Measurements from ENCODE around the gene LMBR1L. TPM values are rescaled to one million over a fixed set of nuclear protein-coding genes. Genes with fewer than 3 reads are reported as not detected.

The LMBR1L gene
- total RNA-seq, 1 donor from 2014 or later, result 86.1 TPM

DNA sequence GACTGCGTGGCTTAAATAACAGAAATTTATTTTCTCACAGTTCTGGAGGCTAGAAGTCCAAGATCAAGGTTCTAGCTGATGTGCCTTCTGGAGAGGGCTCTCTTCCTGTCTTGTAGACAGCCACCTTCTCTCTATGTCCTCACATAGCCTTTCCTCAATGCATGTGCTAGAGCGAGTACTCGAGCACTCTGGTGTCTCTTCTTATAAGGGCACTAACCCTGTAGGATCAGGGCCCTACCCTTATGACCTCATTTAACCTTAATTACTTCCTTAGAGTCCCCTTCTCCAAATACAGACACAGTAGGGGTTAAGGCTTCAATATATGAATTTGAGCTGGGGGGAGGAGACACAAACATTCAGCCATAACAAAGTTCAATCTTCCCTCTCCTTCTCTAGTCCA is 26.2 kb downstream of the LMBR1L start:
- TF ChIP-seq, protein P1, sequence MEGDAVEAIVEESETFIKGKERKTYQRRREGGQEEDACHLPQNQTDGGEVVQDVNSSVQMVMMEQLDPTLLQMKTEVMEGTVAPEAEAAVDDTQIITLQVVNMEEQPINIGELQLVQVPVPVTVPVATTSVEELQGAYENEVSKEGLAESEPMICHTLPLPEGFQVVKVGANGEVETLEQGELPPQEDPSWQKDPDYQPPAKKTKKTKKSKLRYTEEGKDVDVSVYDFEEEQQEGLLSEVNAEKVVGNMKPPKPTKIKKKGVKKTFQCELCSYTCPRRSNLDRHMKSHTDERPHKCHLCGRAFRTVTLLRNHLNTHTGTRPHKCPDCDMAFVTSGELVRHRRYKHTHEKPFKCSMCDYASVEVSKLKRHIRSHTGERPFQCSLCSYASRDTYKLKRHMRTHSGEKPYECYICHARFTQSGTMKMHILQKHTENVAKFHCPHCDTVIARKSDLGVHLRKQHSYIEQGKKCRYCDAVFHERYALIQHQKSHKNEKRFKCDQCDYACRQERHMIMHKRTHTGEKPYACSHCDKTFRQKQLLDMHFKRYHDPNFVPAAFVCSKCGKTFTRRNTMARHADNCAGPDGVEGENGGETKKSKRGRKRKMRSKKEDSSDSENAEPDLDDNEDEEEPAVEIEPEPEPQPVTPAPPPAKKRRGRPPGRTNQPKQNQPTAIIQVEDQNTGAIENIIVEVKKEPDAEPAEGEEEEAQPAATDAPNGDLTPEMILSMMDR (IDR thresholded peaks at IDR 0.05), result no peak
- Mint-ChIP-seq H3K4me1 (ENCODE audit: unreplicated experiment) (peaks cover 10% of the 10 kb centered on the region), H3K27ac (ENCODE audit: unreplicated experiment) (no peak overlapping the region), H3K36me3 (ENCODE audit: unreplicated experiment) (no peaks in the 10 kb centered on the region), H3K9me3 (ENCODE audit: unreplicated experiment) (no peaks in the 10 kb centered on the region), H3K27me3 (ENCODE audit: unreplicated experiment) (peaks cover 12% of the 10 kb centered on the region), H3K4me3 (ENCODE audit: unreplicated experiment) (no peak overlapping the region)
- no peak for DNase-seq (ENCODE audit: extremely low spot score, unreplicated experiment)

DNA sequence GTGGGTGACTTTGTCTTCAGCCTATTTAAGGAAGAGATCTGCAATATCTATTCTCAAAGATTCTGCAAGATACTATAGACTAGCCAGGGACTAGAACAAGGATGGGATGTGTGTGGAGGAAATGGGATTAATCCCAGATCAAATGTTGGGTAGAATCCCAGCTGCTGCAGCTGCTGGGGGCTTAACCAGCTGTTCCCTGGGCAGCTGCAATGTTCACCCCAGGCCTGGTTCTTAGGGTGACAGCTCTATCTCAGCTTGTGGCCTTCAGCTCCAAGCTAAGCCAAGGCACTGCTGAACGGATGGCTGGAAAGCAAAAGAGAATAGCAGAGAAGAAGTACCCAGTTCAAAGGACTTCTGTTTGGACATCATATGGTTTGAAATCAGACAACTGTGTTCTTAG is 30.9 kb downstream of the LMBR1L start:
- H3K4me3 Mint-ChIP-seq (ENCODE audit: unreplicated experiment), result no peak overlapping the region
- no peaks in the 10 kb centered on the region for H3K4me1 Mint-ChIP-seq (ENCODE audit: unreplicated experiment)
- TF ChIP-seq, protein P1 (IDR thresholded peaks at IDR 0.05), result no peak
- H3K9me3 Mint-ChIP-seq (ENCODE audit: unreplicated experiment), result no peaks in the 10 kb centered on the region
- peaks cover 18% of the 10 kb centered on the region for H3K27me3 Mint-ChIP-seq (ENCODE audit: unreplicated experiment)
- no peaks in the 10 kb centered on the region for H3K36me3 Mint-ChIP-seq (ENCODE audit: unreplicated experiment)
- no peak overlapping the region for H3K27ac Mint-ChIP-seq (ENCODE audit: unreplicated experiment)
- no peak for DNase-seq (ENCODE audit: extremely low spot score, unreplicated experiment)

DNA sequence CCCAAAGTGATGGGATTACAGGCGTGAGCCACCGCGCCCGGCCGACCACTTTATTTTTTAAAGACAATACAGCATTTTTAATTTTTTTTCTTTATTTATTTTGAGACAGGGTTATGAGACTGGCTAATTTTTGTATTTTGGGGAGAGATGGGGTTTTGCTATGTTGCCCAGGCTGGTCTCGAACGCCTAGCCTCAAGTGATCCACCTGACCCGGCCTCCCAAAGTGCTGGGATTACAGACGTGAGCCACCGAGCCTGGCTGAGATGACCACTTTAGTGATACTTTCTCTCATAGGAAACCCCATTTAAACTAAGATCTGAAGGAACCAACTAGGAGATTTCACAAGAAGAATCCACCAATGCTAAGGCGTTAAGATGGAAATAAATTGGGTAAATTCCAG is 39.7 kb downstream of the LMBR1L start:
- H3K27ac Mint-ChIP-seq (ENCODE audit: unreplicated experiment), result no peak overlapping the region
- no peaks in the 10 kb centered on the region for H3K27me3 Mint-ChIP-seq (ENCODE audit: unreplicated experiment)
- TF ChIP-seq, protein P1 (IDR thresholded peaks at IDR 0.05), result no peak
- H3K4me1 Mint-ChIP-seq (ENCODE audit: unreplicated experiment), result peaks cover 17% of the 10 kb centered on the region
- H3K36me3 Mint-ChIP-seq (ENCODE audit: unreplicated experiment), result no peaks in the 10 kb centered on the region
- H3K4me3 Mint-ChIP-seq (ENCODE audit: unreplicated experiment), result no peak overlapping the region
- no peak for DNase-seq (ENCODE audit: extremely low spot score, unreplicated experiment)
- no peaks in the 10 kb centered on the region for H3K9me3 Mint-ChIP-seq (ENCODE audit: unreplicated experiment)

DNA sequence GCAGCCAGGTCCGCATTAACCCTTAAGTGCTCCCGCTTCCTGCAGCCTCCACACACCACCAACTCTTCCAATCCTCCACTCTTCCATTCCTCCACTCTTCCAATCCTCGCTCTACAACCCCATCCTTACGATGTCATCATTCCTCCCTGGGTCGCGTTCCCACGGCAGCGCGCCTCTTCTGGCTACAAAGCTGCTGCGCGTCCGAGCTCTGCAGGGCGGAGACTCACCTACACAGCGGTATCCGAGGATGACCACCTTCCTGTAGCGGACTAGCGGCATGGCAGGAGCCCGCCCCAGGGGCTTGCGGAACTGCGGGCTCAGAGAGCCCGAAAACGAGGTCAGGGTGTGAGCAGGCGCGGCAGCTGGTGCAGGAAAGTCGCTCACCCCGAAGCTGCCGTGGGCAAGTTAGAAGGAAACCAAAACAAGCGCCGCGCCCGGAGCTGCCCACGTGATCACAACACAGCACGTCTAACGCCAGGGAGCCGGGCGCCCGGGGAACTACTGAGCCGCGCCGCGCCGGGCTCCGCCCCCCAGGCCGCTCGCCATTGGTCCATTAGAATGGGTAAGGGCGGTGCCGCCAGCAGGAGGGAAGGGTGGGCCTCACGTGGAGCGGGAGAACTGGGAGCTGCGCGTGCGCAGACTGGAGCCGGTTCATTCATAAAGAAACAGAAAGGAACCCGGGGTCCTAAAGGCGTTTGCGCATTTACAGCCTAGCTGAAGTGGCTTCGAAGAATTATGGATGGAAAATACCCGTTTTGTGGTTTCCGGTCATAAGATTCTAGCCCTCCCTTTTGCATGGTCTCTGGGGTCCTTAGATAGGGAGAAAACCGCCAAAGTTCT is 40.9 kb downstream of the LMBR1L start, which contains the start of gene RHEBL1:
Gene RHEBL1, minus strand, starts transcription at position 473 of the 840 bp plus-strand sequence. Its CDS starts 194 bp downstream, at position 279.
- peak; percentile 99 for DNase-seq (ENCODE audit: extremely low spot score, unreplicated experiment)
- peak within 1 kb of the TSS; percentile 97 for H3K4me3 Mint-ChIP-seq (ENCODE audit: unreplicated experiment)
- no peaks in the 10 kb centered on the region for H3K27me3 Mint-ChIP-seq (ENCODE audit: unreplicated experiment)
- H3K36me3 Mint-ChIP-seq (ENCODE audit: unreplicated experiment), result no peaks in the 10 kb centered on the region
- H3K9me3 Mint-ChIP-seq (ENCODE audit: unreplicated experiment), result no peaks in the 10 kb centered on the region
- H3K4me1 Mint-ChIP-seq (ENCODE audit: unreplicated experiment), result peaks cover 17% of the 10 kb centered on the region
- TF ChIP-seq, protein P1 (IDR thresholded peaks at IDR 0.05), result no peak
- H3K27ac Mint-ChIP-seq (ENCODE audit: unreplicated experiment), result peak within 1 kb of the TSS; percentile 80

DNA sequence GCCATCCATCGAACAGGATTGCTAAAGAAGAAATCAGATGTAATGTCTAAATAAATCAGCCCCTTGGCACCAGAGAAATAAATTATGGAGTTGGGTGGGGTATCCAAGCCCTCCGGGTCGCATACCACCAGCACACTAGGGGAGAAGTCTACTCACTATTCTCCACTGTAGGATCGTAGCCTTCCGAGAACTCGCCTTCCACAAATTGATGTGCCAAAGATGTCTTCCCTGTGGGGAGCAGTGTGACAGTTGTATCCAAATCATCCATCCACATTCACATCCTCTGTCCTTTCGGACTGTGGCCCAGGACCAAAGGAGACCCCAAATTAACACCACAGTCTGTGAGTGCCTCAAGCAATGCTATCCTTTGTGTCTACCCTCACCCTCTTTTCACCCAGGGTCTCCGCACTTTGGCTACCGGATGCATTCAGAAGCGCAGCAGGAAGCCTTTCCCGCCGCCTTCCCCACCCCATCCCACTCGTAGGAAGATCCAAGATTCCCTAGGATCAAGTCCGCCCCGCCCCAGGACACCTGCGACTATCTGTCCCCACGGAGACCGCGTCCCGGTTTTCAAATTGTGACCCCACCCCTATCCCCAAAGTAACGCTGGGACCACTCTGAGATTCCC is 41.7 kb downstream of the LMBR1L start:
- peak overlapping the region; percentile 97 for H3K4me3 Mint-ChIP-seq (ENCODE audit: unreplicated experiment)
- H3K27me3 Mint-ChIP-seq (ENCODE audit: unreplicated experiment), result no peaks in the 10 kb centered on the region
- no peak for DNase-seq (ENCODE audit: extremely low spot score, unreplicated experiment)
- H3K36me3 Mint-ChIP-seq (ENCODE audit: unreplicated experiment), result no peaks in the 10 kb centered on the region
- H3K4me1 Mint-ChIP-seq (ENCODE audit: unreplicated experiment), result peaks cover 18% of the 10 kb centered on the region
- peak overlapping the region; percentile 80 for H3K27ac Mint-ChIP-seq (ENCODE audit: unreplicated experiment)
- no peaks in the 10 kb centered on the region for H3K9me3 Mint-ChIP-seq (ENCODE audit: unreplicated experiment)
- TF ChIP-seq, protein P1 (IDR thresholded peaks at IDR 0.05), result no peak

All from osteocyte (in vitro differentiated cells).